ENCODE data around the gene SMC3.
"Not testable (repeated sequence)": the region's sequence is repeated elsewhere in the genome, so short reads cannot be mapped to it uniquely, and the experiment has no call there.

Gene SMC3

DNA sequence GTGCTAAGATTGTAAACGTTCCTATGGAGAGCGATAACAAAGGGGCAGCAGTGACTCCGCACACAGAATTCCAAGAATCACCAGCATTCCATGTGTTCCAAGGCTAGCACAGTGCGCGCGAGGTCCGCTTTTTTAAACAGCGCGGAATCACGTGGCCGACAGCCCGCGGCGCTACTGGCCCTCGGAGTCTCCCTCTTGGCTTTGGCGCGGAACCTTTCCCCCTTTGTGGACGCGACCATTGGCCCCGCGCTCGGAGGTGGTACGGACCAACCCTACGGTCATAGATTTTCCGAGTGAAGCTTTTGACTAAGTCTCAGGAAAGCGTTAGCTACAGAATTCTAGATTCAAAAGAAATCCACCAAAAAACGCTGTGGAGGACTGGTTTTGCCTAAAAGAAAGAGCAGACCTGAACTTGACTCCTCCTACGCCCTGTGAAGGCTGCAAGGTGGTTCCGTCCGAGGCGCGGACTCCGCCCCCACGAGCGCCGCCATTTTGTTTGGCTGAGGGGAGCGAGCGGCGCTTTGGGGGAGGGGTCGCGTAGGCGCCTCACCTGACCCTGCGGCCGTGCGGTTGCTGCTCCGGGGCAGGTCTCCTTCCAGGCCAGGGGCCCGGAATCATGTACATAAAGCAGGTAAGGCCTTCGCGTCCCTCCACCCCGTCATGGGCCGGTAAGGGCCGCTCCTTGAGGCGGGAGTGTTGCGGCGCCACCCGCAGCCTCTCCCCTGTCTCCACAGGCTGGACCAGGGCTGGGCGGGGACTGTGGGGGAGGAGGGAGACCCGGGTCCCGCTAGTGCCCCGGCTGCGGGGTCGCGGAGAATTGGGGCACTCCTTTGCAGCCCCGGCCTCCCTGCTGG lies at the start of gene SMC3:
Gene SMC3 (plus strand): TSS at position 495 of the 854 bp plus-strand sequence. CDS start 122 bp downstream, at position 617.
- DNase-seq = peak; percentile 61

GRCh38 chr10:110522365-110522988 lies 45.0 kb upstream of the SMC3 start:
- no peak for DNase-seq

DNA sequence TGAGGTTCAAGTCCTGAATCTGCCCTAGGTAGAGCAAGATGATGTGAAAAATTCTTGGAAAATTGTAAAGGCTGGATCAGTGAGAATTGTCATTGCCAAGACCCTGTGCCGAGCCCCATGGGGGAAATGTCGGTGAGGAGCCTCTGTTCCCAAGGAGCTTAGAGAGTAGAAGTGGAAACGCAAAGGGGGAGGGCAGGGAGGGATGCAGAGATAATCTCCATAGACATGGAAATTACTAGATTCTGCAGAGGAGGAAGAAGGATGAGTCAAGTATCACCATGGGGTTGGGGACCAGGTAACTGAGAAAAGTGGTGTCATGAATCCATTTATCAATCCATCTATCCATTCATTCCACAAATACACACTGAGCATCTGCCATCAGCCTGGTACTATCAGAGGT lies 43.8 kb upstream of the SMC3 start:
- no peak for DNase-seq

- DNase-seq = no peak
These were observed 43.2 kb upstream of the SMC3 start for GRCh38 chr10:110524179-110524858.

DNA sequence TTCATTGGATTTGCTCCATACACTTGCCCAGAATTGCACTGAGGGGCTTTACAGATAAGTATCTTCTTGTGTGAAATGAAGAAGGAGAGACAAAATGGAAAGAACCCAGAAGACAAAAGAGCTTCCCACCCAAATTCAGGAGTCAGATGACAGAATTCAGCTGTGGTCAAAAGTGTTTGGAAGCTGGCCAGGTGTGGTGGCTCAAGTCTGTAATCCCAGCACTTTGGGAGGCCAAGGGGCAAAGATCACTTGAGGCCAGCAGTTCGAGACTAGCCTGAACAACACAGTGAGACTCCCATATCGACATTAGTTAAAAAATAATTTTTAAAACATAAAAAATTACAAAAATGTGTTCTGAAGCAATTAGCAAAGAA lies 42.6 kb upstream of the SMC3 start:
- no peak for DNase-seq

GRCh38 chr10:110525349-110526260 lies 41.9 kb upstream of the SMC3 start:
- no peak for DNase-seq

DNA sequence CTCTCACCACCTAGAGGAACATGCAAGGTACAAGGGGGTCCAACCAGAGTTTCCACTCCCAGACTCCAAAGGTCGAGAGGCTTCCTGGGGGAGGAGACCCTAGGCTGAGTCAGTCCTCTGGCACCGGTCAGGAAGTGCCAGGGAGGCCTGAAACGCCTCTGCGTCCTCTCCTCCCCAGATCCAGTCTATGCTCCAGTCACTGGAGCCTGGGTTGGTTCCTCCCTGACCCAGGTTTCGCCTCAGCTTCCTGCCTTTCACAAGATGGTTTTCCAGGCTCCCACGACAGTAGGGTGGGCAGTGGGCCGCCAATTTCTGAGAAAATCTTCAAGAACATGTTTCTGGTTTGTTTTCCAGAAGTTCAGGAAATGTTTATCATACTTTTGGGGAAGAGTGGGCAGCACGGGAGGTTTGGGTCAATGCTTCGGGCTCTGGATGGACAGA lies 39.7 kb upstream of the SMC3 start:
- no peak for DNase-seq

GRCh38 chr10:110528224-110528996 lies 39.1 kb upstream of the SMC3 start:
- no peak for DNase-seq

DNA sequence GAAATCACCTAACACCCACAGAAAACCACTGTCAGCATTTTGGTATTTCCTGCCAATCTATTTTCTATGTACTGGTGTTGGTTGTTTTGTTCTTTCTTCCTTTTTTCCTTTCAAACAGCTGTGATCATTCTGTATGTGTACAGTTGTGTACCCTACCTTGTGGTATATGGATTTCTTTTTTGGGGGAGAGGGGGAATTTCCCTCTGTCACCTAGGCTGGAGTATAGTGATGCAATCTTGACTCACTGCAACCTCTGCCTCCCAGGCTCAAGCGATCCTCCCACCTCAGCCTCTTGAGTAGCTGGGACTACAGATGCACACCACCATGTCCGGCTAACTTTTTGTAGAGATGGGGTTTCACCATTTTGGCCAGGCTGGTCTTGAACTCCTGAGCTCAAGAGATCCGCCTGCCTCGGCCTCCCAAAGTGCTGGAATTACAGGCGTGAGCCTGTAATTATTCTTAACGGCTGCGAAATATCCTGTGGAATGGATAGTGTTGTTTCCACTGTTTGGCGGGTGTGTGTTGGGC lies 38.4 kb upstream of the SMC3 start:
- not testable (repeated sequence) for DNase-seq

GRCh38 chr10:110529596-110530011 lies 37.9 kb upstream of the SMC3 start:
- DNase-seq = no peak

DNA sequence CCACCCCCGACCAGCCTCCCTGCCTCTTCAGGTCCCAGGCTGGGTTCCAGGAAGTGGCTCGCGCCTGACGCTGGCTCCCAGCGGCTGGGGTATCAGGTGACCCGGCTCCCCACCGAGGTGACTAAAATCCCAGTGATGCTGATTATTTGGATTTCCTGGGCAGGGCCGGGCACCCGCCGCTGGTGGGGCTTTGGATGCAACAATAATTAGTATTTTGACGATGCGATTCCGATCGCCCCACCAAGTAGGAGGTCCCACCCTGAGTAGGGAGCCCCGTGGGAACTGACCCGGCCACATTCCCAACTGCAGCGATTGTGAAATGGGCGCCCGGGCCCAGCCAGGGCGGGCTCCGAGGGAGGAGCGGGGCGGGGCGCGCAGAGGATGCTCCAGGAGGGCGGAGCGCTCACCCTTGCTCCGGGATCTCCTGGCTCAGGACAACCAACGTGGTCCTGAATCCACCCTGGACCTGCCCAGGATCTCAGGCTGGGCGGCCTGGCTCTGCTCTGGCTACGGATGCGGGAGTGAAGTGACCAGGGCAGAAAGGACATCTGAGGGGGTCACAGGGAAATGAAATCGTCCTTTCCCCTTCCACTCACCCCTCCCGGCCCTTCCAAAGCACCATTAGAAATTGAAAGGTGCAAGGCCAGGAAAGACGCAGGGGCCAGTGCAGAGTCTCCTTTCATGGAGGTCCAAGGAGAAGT lies 37.2 kb upstream of the SMC3 start:
- no peak for DNase-seq

DNA sequence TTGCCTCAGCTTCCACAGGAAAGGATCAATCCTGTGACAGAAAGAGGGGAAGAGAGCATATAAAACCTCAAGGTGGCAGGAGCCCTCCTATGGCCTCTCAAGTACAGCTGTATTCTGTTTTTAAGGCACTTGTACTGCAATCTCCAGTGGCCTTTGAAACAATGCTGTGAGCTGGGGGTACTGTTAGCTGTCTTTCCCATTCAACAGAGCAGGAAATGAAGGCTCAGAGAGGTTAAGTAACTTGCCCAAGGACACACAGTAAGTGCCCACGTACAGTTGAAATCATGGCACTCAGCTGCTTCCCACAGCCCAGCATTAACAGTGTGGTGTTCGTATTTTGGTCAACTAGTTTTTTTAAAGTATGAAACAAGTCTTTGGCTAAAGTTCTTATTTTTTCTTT lies 35.8 kb upstream of the SMC3 start:
- DNase-seq = no peak

- not testable (repeated sequence) for DNase-seq
These were observed 34.9 kb upstream of the SMC3 start for GRCh38 chr10:110532628-110533027.

- no peak for DNase-seq
These were observed 34.3 kb upstream of the SMC3 start for GRCh38 chr10:110533149-110533548.

DNA sequence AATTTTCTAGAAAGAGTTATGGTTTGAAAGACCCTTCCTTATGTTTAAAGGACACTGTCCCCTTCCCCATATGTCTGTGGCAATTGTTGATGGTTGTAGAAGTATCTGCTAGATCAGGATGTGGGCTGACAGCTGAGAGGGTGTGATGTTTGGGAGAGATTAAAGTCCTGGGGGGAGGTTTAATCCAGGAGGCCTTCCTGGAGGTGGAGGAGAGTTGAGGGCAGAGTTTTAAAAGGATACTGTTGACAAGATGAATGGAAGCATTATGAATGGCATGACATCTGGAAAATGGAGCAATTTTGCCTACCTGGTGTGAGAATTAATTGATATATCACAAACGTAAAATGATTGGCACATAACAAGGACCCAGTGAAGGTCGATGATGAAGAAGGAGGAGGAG lies 32.9 kb upstream of the SMC3 start:
- DNase-seq = no peak

DNA sequence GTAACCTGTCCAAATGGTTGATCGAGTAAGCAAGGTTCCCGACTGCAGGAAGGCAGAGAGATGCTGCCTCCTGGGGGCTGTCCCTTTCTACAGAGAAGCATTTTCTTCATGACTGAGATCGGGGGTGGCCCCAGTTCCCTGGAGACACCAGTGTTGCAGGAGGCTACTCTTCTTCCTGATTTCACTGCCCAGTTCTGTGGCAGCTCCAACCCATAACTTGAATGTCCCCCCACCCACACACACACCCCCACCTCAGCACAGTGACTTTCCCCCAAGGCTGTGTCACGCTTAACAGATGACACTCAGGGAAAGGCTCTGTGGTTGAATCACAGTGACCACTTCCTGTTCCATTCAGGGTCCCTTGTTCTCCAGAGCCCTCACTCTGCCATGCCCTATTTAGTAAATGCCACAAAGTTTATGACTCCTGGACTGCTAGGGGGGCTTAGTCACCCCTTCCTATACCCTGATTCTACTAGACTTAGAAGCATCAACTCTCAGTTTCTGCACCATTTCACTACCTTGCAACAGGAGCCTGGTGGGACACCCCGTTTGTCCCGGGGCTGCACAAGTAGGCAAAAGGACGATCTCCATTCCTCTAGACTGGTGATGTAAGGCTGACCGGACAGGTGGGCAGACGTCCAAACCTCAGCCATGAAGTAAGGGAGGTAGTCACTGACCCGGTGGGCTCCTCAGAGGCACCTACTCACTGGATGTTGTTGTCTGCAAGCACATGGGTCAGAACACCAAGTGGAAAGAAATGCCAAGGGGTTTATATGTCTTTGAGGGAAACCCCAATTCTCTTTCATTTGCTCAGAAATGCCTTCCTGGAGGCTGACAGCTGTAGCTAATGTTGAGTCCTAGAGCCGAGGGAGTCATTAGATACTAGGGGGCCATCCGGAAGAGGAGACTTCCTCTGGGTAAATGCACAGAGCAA lies 31.3 kb upstream of the SMC3 start:
- no peak for DNase-seq

DNA sequence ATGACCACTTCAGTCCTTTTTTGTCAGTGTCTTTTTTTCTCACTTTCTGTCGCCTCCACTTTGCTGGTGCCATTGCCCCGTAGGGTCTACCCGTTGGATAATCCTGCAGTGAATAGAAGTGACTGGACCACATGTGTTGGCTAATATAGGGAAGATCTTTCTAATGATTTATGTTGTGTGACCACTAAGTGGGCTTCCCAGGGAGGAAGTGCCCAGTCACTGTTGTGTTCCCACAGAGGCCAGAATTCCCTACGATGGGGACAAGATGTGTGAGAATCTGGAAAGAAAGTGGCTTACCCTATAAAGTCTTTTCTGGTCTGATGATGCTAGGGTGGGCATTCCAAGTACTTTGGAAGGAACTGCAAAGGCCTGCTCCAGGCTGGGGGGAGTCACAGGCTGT lies 28.4 kb upstream of the SMC3 start:
- DNase-seq = no peak

DNA sequence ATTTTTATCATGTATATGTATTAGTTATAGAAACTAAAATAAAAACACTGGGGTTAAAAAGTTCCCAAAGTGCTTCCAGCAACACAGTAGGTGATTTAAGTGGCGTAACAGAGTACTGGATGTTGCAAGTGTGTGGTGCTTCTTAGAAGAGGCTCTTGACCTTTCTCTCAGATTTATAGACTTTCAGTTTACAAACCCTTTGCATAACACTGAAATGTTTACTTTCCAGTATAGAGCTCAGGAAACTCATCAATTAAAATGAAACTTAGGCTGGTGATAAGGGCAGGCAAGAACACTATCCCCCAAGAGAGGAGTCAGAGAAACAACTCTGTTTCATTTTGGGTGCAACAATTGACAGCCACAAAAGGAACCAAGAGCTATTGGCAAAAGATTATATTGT lies 27.5 kb upstream of the SMC3 start:
- peak; percentile 12 for DNase-seq

GRCh38 chr10:110544958-110545537 lies 22.4 kb upstream of the SMC3 start:
- DNase-seq = no peak

All from DMS79 (cell line).